CD4-positive, alpha-beta T cell treated with Interleukin-6 at 100 ng/mL for 8 hours (primary cell): ENCODE measurements around the gene RRH.

ENCODE experiments used
- DNase-seq: peaks from one replicate; pipeline ENCODE4 v3.0.0-alpha.2; 2020; ENCODE audit warnings: mixed read lengths, low spot score

RRH gene

DNA sequence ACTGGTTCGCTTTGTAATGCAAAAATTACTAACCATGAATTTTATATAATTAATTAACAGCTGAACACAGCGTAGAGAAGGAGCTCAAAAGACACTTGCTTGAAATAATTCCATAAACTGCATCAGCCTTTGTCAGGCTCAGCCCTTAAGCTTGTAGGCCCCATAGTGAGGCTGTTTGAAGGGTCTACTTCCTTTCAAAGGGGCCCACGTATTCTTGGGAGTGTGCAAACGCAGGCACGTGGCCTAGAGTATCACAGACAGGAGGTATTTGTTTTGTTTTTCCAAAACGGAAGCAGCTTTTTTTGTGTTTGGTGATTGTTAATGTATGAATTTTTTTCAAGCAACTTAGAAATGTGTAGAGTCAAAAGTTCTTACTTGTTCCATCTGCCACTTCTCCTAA, 59.3 kb downstream of the RRH start:
- no peak for DNase-seq

DNA sequence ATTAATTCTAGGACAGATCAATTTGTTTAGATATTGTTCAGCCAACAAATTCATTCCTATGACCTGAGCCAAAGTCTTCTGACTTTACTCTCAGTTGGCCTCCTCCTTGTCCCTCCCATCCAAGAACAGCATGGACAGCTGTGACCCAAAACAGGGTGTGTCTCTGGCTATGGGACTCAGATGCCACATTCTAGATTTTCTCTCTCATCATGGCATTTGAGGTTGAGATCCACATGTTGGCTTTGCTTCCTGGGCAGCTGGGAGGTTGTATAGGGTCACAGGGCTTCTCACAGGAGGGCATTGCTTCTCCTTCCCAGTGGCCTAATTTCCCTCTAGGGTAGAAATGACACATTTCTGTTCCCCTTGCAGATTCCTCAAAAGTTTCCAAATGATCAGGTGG, 62.3 kb downstream of the RRH start:
- no peak for DNase-seq
